Neural cell (in vitro differentiated cells): ENCODE data around the gene EML4. TPM values are rescaled to one million over a fixed set of nuclear protein-coding genes. Genes with fewer than 3 reads are reported as not detected.

Experiments used
- H2AFZ ChIP-seq: fragments of 200-600, 300-800 bp; sonication (generic), shearing (Covaris generic); 2 replicates; pipeline ENCODE4 v1.6.0; 2014; ENCODE audit warnings: low read depth, mild to moderate bottlenecking, antibody characterized with exemption, low read length, moderate library complexity
- H3F3A ChIP-seq: fragments of 200-600 bp; shearing (Covaris generic); 2 replicates; pipeline ENCODE4 v1.6.1; 2016; ENCODE audit warnings: mild to moderate bottlenecking, moderate library complexity, mixed read lengths, antibody characterized with exemption, low read length; ENCODE audit not compliant: insufficient read depth, poor library complexity, severe bottlenecking
- H3K27ac ChIP-seq: fragments of 200-600, 300-800 bp; sonication (generic), shearing (Covaris generic); 2 replicates; pipeline ENCODE4 v1.5.1; 2014; ENCODE audit warnings: mild to moderate bottlenecking, low read length, moderate library complexity
- H3K27me3 ChIP-seq: fragments of 300-800, 200-600 bp; sonication (generic), shearing (Covaris generic); 2 replicates; pipeline ENCODE4 v1.6.0; 2014; ENCODE audit warnings: mild to moderate bottlenecking, low read depth, low read length, moderate library complexity; ENCODE audit not compliant: insufficient read depth
- H3K36me3 ChIP-seq: fragments of 300-800, 200-600 bp; sonication (generic), shearing (Covaris generic); 2 replicates; pipeline ENCODE4 v1.5.1; 2014; ENCODE audit warnings: mild to moderate bottlenecking, antibody characterized with exemption, low read length, moderate library complexity; ENCODE audit not compliant: insufficient read depth
- H3K4me2 ChIP-seq: fragments of 300-800, 200-600 bp; sonication (generic), shearing (Covaris generic); 2 replicates; pipeline ENCODE4 v1.6.0; 2014; ENCODE audit warnings: mild to moderate bottlenecking, low read length
- H3K4me3 ChIP-seq: fragments of 300-800, 200-600 bp; sonication (generic), shearing (Covaris generic); 2 replicates; pipeline ENCODE4 v1.5.1; 2014; ENCODE audit warnings: mild to moderate bottlenecking, low read length, moderate library complexity
- H3K79me2 ChIP-seq: fragments of 200-600 bp; shearing (Covaris generic); replicated peaks from 2 replicates; pipeline ENCODE4 v1.6.0; 2014; ENCODE audit warnings: mild to moderate bottlenecking, low read length, moderate library complexity; ENCODE audit not compliant: insufficient read depth
- H3K9ac ChIP-seq: fragments of 300-800, 200-600 bp; sonication (generic), shearing (Covaris generic); 2 replicates; pipeline ENCODE4 v1.6.1; 2016; ENCODE audit warnings: mild to moderate bottlenecking, low read length, mixed read lengths
- H3K9me2 ChIP-seq: fragments of 200-600 bp; shearing (Covaris generic); 2 replicates; pipeline ENCODE4 v1.6.1; 2016; ENCODE audit warnings: mild to moderate bottlenecking, low read length, mixed read lengths; ENCODE audit not compliant: insufficient read depth
- H3K9me3 ChIP-seq: fragments of 200-600, 300-800 bp; sonication (generic), shearing (Covaris generic); 2 replicates; pipeline ENCODE4 v1.6.1; 2016; ENCODE audit warnings: mild to moderate bottlenecking, mixed run types, low read length, moderate library complexity, mixed read lengths
- H4K20me1 ChIP-seq: fragments of 200-600 bp; shearing (Covaris generic); 2 replicates; pipeline ENCODE4 v1.6.1; 2016; ENCODE audit warnings: mild to moderate bottlenecking, mixed run types; ENCODE audit not compliant: insufficient read depth
- CTCF ChIP-seq: fragments of 450-650 bp; IDR thresholded peaks from 2 replicates; pipeline ENCODE4 v1.5.1; 2014; ENCODE audit warnings: antibody characterized with exemption, mild to moderate bottlenecking, moderate library complexity; ENCODE audit not compliant: poor library complexity, severe bottlenecking
- EP300 ChIP-seq: fragments of 450-650 bp; conservative IDR thresholded peaks from 2 replicates; pipeline ENCODE4 v1.6.1; 2014; ENCODE audit warnings: antibody characterized with exemption, mild to moderate bottlenecking, moderate library complexity; ENCODE audit not compliant: poor library complexity, severe bottlenecking
- EZH2 ChIP-seq: fragments of 200-600, 300-800 bp; shearing (Covaris generic), sonication (generic); IDR thresholded peaks from 2 replicates; pipeline ENCODE4 v1.6.1; 2014; ENCODE audit warnings: antibody characterized with exemption, low read length, borderline replicate concordance, mild to moderate bottlenecking; ENCODE audit not compliant: insufficient read depth, poor library complexity, severe bottlenecking
- MXI1 ChIP-seq: fragments of 450-650 bp; conservative IDR thresholded peaks from 2 replicates; pipeline ENCODE4 v1.6.1; 2014; ENCODE audit warnings: antibody characterized with exemption, mild to moderate bottlenecking; ENCODE audit not compliant: poor library complexity, severe bottlenecking
- POLR2AphosphoS5 ChIP-seq: IDR thresholded peaks from 2 replicates; pipeline ENCODE4 v1.6.1; 2012
- RAD21 ChIP-seq: fragments of 450-650 bp; conservative IDR thresholded peaks from 2 replicates; pipeline ENCODE4 v1.6.1; 2014; ENCODE audit warnings: antibody characterized with exemption, mild to moderate bottlenecking, moderate library complexity
- SMC3 ChIP-seq: fragments of 450-650 bp; conservative IDR thresholded peaks from 2 replicates; pipeline ENCODE4 v1.6.1; 2014; ENCODE audit warnings: antibody characterized with exemption, mild to moderate bottlenecking, moderate library complexity; ENCODE audit not compliant: poor library complexity
- TAF1 ChIP-seq: IDR thresholded peaks from 2 replicates; pipeline ENCODE4 v1.6.1; 2012; ENCODE audit warnings: low read depth
- polyA plus RNA-seq: library from polyadenylated mRNA; depleted of rRNA; stranded (reverse); fragments of >200 nt; gene quantifications from 2 replicates; pipeline ENCODE4 v1.2.3, GENCODE V29; 2014
- TF ChIP-seq, protein P1 (sequence below): IDR thresholded peaks from 2 replicates; pipeline ENCODE4 v1.6.1; 2012; ENCODE audit warnings: borderline replicate concordance

EML4 gene
- polyA plus RNA-seq, 1 donor from 2014 or later = 33.9 TPM

DNA sequence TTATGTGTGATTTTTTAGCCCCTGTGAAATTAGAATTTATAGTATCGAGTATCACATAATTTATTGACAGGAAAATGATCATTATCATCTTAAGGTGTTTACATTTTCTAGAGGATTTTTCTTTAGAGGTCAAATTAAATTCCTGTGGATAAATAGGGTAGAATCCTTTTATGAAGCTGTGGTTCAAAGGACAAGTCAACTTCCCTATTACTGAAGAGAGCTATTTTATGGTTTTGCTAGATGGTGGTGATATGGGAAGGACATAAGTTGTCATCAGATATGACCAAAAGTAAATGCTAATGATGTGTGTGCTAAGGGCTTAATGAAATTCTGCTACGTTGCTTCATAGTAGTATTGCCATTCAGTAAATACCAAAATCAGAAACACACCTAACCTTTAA is 80.1 kb downstream of the EML4 start:
- H3K4me2 ChIP-seq = no peak overlapping the region
- no peaks in the 10 kb centered on the region for H3K79me2 ChIP-seq
- H2AFZ ChIP-seq = no peak overlapping the region
- no peaks in the 10 kb centered on the region for H4K20me1 ChIP-seq
- no peak overlapping the region for H3K9ac ChIP-seq
- no peaks in the 10 kb centered on the region for H3K9me2 ChIP-seq
- H3K9me3 ChIP-seq = no peaks in the 10 kb centered on the region
- H3K36me3 ChIP-seq = no peaks in the 10 kb centered on the region
- H3K27ac ChIP-seq = no peak overlapping the region
- no peak overlapping the region for H3K4me3 ChIP-seq
- no peaks in the 10 kb centered on the region for H3K27me3 ChIP-seq
- no peak for TF ChIP-seq MXI1
- no peak for TF ChIP-seq EP300
- TF ChIP-seq SMC3 = no peak
- no peak for TF ChIP-seq EZH2
- TF ChIP-seq, protein P1, sequence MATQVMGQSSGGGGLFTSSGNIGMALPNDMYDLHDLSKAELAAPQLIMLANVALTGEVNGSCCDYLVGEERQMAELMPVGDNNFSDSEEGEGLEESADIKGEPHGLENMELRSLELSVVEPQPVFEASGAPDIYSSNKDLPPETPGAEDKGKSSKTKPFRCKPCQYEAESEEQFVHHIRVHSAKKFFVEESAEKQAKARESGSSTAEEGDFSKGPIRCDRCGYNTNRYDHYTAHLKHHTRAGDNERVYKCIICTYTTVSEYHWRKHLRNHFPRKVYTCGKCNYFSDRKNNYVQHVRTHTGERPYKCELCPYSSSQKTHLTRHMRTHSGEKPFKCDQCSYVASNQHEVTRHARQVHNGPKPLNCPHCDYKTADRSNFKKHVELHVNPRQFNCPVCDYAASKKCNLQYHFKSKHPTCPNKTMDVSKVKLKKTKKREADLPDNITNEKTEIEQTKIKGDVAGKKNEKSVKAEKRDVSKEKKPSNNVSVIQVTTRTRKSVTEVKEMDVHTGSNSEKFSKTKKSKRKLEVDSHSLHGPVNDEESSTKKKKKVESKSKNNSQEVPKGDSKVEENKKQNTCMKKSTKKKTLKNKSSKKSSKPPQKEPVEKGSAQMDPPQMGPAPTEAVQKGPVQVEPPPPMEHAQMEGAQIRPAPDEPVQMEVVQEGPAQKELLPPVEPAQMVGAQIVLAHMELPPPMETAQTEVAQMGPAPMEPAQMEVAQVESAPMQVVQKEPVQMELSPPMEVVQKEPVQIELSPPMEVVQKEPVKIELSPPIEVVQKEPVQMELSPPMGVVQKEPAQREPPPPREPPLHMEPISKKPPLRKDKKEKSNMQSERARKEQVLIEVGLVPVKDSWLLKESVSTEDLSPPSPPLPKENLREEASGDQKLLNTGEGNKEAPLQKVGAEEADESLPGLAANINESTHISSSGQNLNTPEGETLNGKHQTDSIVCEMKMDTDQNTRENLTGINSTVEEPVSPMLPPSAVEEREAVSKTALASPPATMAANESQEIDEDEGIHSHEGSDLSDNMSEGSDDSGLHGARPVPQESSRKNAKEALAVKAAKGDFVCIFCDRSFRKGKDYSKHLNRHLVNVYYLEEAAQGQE = no peak
- TF ChIP-seq POLR2AphosphoS5 = no peak
- TF ChIP-seq RAD21 = no peak
- no peak for TF ChIP-seq TAF1
- TF ChIP-seq CTCF = no peak
- H3F3A ChIP-seq = no peaks in the 10 kb centered on the region

- Histone ChIP-seq H3K36me3 (no peaks in the 10 kb centered on the region), H3K4me3 (no peak overlapping the region), H3F3A (no peaks in the 10 kb centered on the region), H3K27ac (no peak overlapping the region), H3K27me3 (no peaks in the 10 kb centered on the region), H3K9ac (no peak overlapping the region), H2AFZ (no peak overlapping the region), H3K9me3 (no peaks in the 10 kb centered on the region), H3K9me2 (no peaks in the 10 kb centered on the region), H4K20me1 (no peaks in the 10 kb centered on the region), H3K79me2 (no peaks in the 10 kb centered on the region), H3K4me2 (no peak overlapping the region)
- TF ChIP-seq, protein P1 = no peak
- no peak for TF ChIP-seq RAD21
- TF ChIP-seq SMC3 = no peak
- no peak for TF ChIP-seq EZH2
- TF ChIP-seq MXI1 = no peak
- TF ChIP-seq CTCF = no peak
These were observed 80.7 kb downstream of the EML4 start for GRCh38 chr2:42249887-42250286.
